Ovary (tissue), 3 donors: ENCODE data around the gene SRRT.

Experiments used
- EP300 ChIP-seq: sonication (generic); formaldehyde crosslinking; IDR thresholded peaks from one replicate; pipeline ENCODE4 v1.6.1; 2017; ENCODE audit warnings: antibody characterized with exemption
- POLR2A ChIP-seq: fragments of 450-650 bp; IDR thresholded peaks from one replicate; pipeline ENCODE4 v1.6.1; 2017; ENCODE audit warnings: antibody characterized with exemption, mild to moderate bottlenecking, moderate library complexity
- TF ChIP-seq, protein P1 (sequence below), 3 donors: fragments of 450-650 bp in 2 of 3; fragments of 200-600 bp in 1 of 3; IDR thresholded peaks; one replicate each; pipeline versions ENCODE4 v1.5.1 to v1.8.0; 2016 to 2022; ENCODE audit warnings: antibody characterized with exemption in 3 of 3, mild to moderate bottlenecking in 1 of 3
- donor health status: DM: no; HTN: no; CAD: no.

DNA sequence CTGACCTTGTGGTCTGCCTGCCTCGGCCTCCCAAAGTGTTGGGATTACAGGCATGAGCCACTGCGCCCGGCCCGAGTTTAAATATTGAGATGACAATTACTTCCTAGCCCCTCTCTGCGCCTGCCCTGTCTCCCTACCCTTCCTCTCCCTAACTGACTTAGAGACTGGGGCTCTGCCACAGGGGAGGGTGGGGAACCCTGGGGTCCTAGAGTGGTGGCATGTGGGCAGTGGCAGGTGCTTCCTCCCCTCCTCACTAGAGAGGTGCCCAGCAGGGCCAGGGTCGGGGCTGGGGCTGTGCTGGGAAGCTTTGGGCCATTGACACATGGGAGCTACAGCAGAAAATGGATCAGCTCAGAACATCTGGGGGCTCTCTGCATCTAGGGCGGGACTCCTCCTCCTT is 27.7 kb downstream of the SRRT start:
- no peak for TF ChIP-seq POLR2A
- TF ChIP-seq, protein P1, sequence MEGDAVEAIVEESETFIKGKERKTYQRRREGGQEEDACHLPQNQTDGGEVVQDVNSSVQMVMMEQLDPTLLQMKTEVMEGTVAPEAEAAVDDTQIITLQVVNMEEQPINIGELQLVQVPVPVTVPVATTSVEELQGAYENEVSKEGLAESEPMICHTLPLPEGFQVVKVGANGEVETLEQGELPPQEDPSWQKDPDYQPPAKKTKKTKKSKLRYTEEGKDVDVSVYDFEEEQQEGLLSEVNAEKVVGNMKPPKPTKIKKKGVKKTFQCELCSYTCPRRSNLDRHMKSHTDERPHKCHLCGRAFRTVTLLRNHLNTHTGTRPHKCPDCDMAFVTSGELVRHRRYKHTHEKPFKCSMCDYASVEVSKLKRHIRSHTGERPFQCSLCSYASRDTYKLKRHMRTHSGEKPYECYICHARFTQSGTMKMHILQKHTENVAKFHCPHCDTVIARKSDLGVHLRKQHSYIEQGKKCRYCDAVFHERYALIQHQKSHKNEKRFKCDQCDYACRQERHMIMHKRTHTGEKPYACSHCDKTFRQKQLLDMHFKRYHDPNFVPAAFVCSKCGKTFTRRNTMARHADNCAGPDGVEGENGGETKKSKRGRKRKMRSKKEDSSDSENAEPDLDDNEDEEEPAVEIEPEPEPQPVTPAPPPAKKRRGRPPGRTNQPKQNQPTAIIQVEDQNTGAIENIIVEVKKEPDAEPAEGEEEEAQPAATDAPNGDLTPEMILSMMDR (IDR thresholded peaks at IDR 0.05) = no peak
- TF ChIP-seq EP300 = no peak
